Measurements from ENCODE around the gene ATP6V1B1.

ATP6V1B1 gene

DNA sequence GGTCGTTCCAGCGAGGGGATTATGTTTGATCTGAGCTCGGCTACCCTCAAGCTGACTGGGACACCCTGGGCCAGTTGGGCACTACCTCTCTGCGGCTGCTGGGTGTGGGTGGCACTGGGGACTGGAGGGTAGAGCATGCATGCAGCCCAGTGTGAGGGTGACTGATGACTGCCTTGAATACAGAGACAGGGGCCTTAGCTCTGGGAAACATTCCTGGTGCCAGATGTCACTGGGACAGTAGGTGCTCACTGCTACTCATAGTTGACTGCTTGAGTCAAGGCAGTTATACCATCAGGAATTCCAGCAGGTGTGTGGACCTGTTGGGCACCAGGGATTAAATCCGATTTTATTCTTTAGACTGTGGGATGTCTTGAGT, 33.6 kb upstream of the ATP6V1B1 start:
- no peak for DNase-seq

DNA sequence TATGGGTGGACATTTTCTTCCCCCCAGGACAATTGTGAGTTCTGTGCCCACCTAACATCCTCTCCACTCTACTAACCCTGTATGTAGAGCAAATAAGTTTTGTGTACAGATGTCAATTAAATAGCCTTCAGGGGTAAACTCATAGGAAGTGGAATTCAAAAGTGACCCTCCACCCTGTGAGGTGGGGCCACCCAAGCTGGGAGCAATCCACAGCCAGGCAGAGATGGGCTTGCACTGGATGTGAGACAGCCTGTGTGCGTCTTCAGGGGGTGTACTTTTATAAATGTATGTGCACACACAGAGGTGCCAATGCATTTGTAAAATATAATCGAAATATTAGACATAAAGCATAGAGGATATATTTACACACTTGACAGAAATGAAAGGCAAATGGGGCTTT, 33.1 kb upstream of the ATP6V1B1 start:
- no peak for DNase-seq

DNA sequence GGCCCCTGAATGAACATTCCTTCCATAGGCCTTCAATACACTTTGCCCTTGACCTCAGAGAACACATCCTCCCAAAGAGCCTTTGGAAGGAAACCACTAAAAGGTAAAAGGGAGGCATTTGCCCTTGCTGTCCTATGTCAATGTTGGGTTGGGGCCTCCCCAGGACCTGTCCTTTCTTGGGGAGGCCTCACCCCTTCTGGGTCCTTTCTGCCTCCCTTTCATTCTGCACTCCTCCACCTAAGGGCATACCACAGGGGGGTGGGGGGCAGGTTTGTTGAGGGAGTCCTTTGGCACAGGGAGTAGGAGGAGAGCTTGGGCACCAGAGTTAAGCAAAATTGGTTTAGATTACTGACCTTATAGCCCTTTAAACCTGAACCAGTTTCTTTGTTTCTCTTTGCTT, 32.5 kb upstream of the ATP6V1B1 start:
- DNase-seq = no peak

DNA sequence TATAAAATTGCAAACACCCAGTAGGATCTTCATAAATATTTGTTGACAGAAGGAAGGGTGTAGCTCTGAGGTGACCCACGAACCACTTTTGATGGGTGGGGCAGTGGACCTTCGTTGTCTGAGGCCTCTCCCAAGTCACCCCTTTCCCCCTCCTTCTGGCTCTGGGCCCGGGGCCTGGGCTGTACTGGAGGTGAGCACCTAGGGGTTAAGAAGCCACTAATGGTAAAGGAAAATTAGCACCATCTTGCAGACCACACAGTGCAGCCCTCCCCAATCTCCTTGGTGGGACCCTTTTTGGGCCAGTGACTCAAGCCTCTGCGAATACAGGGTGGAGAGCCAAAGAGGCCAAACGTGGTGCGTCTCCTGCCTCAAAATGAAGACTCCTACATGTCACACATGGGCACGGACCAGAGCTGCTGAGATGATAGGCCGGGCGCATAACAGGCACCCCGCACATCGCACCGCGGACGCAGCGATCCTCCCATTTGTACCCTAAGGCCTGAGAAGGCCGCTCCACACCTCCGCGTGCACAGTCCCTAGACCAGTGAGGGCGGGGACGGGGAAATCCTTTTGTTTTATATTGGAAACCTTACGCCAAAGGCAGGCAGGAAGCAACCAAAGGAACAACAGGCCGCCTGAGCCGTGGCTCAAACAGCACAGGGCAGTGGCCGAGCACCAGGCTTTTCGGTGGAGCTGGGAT, 31.9 kb upstream of the ATP6V1B1 start:
- DNase-seq = no peak

DNA sequence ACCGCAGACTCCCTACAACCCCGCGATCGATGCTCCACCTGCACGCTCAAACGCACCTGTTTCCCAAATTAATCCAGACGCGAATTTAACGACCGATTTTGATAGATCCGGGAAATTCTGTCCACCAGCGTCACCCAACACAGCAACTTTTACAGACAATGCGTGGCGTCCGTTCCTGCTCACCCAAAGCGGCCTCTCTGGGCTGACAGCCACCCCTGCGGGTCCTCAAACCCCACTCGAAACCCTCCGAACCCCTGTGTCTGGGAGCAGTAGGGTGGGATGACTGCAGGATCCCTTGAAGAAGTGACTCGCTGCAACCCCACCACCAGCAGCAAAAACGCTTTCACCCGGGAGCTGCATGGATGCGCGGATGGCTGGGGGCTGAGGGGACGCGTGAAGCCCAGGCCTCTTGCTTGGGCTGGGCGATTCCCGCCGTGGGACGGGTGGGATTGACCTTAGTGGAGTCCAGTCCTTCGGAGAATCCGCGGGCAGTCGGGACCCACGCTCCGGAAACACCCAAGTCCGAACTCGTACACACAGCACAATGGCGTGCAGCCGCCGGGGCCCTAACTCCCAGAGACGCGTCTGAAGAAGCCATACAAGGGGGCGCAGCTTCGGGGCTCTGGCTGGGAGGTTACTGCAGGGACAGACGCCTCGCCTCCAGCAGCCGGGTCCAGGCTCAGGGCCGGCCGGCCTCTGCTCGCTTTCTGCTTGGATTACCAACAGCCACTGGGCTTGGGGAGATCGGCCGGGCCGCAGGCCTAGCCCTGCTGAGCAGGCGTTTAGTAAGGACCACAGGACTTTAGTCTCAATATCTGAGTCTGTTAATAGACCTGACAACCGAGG, 31.1 kb upstream of the ATP6V1B1 start:
- no peak for DNase-seq

DNA sequence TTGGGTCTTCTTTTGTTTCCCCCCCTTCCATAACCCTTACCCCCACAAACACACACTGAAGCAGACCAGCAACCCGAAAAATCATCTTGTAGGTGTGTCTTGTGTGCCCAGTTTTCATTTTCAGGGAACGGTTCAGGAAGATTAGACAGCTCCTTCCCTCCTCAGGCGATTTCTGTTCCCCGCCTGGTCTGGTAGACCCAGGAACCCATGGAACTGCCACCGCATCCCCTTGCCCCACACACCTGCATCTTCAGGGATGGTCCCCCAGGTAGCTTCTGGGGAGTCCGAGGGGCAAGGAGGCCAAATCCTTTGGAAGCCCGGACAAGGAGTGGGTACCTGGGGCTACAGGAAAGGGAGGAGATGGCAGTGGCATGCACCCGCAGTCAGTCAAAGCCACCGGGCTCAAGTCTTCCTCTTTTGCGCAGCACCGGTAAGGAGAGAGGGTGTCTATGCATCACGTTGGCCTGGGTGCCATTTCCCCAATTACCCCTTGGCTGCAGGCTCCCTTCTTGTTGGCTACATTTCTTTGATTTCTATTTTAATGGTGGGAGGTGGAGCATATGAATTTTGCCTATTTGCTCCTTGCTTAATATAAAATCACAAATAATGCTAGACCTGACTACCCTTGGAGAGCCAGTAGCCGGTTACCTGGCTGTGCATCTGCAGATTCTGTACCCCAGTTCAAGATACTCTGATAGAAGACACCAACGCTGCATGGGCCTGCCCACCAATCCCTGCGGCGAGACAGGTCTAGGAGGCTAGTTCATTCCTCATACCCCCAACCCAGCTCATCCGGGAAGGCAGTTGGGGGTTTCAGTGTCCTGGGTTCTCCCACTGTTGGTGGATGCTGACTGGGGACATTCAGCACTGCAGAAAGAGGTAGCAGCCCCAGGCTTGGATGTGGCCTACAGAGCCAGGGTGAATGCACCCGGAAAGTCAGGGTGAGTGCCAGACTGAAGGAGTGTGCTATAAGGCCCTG, 30.0 kb upstream of the ATP6V1B1 start:
- DNase-seq = no peak

DNA sequence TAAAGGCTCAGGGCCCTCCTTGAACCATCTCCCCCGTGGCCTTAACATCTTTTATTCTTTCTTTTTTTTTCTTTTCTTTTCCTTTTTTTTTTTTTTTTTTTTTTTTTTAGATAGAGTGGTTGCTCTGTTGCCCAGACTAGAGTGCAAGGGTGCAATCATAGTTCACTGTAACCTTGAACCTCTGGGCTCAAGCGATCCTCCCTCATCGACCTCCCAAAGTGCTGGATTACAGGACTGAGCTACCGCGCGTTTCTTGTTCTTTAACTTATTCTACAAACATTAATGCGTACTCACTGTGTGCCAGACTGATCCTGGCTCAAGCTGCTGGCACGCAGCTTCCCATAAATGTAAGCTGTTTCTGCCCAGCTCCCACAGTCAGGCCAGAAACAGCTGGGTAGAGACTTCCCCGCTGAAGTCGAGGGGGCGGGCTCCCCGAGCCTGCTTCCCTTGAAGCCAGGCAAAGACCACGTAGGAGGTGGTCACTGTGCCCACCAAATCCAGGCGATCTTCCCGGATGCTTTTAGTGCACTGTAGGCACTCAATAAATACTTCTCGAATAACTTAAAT, 29.2 kb upstream of the ATP6V1B1 start:
- DNase-seq = no peak

DNA sequence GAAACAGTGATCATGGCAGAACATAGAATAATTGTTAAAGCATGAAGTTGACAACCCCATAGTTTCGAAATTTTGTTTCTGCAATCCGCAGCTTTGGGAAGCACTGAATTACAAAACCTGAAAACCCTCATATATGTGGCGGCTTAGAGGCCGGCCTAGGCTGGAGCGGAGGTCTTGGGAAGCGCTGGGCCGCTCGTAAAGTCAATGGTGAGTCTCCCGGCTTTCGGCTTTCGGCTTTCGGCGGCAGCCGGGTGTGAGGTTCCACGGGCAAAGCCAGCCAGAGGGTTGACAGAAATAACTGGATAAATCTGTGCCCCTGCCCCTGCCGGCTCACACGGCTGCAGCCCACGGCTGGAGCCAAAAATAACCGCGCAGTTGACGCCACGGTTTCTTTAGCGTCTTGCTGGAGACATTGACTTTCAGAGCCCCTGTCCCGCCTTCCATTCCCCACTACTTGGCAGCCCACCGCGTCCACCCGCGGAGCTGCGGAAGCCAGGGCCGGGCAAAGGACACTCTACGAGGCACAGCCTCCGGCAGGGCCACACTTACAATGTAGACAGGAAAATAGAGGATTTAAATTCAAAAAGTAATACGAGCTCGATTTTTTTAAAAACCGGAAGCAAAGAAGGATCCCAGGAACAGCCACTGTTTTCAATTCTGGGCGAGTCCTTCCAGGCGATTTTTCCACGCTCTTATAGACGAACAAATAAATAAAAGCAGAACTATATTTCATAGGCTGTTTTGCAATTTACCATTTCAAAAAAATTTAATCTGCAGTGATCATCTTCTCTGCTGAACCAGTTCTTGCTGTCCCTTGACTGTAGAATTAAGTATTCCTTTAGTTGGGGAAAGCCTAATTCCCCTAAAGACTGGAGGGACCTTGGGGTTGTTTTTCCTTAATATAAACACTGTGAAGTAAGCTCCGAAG, 28.3 kb upstream of the ATP6V1B1 start:
- no peak for DNase-seq

DNA sequence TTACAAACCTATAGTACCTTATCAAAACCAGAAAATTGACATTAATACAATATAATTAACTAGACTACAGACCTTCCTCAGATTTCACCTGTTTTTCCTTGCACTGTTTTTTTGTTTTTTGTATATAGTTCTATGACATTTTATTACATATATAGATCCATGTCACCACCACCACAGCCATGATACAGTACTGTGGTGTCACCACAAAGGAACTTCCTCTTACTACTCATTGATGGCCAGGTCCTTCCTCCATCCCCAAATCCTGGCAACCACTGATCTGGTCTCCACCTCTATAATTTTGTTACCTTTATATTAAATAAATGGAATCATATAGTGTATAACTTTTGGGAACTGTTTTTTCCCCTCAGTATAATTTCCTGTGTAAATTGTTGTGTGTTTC, 19.4 kb upstream of the ATP6V1B1 start:
- no peak for DNase-seq

DNA sequence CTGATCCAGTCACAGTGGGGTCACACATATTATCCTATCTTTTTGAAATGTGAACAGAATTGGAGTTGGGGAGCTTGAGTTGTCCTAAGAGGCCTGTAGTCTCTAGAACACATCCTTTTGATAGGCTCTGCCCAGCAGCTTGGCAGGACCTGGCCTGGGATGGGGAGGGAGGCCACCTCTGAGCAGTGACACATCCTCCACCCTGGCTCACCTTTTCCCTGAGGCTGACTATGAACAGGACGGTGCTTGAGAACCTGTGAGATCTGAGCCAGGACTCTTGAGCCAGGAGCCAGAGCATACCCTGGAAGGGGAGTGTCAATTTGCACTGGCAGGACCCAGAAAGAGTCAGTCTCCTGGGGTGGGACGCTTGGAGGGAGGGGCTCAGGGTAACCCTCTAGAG, 17.7 kb upstream of the ATP6V1B1 start:
- DNase-seq = no peak

DNA sequence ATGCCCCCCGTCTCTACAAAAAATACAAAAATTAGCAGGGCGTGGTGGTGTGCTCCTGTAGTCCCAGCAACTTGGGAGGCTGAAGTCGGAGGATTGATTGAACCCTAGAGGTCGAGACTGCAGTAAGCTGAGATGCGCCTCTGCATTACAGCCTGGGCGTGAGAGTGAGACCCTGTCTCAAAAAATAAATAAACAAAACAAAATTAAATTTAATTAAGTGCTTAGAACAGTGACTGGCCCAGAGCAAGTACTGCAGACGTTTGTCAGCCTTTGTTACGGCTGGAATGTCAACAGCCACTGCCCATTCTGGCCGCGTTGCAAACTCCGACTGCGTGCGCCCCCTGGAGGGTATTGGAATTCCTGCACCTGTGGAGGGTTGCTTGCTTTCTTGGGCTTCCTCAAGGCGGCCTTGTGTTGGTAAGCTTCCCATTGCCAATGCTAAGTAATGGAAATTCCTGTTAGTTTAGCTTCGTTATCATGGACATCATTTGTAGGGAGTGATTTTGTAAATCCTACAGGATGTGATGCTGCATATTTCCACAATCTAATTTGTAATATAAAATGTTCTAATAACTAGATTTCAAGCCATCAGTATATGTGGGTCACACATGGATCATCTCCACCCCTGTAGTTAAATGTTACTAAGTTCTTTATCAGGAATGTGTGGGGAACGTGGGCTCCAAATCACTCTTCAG, 15.9 kb upstream of the ATP6V1B1 start:
- peak; percentile 42 for DNase-seq

DNA sequence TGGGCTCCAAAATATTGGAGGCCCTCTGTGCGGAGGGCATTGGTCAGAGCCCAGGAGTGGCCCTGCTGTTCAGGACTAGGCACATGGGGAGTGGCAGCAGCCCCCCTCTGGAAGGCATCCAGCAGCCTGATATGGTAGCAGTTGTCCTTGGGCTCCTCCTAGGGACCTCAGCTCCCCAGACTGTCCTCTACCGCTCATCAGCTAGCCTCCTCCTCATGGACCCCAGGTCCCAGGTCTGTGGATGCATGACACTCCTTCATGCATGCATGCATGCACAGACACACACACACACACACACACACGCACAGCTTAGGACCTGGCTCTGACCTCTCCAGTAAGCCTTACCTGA, 15.4 kb upstream of the ATP6V1B1 start:
- no peak for DNase-seq

DNA sequence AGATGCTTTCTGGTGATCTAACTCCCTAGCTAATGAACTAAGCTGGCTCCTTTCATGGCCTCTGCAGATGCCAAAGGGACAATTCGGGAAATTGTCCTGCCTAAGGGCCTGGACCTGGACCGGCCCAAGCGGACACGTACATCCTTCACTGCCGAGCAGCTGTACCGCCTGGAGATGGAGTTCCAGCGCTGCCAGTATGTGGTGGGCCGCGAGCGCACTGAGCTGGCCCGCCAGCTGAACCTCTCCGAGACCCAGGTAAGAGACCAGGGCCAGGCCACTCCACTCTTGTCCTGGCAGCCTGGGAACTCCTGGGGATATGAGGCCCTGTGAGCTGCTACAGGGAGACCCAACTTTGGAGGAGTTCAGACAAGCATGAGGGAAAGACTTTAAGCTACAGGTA, 14.7 kb upstream of the ATP6V1B1 start:
- DNase-seq = no peak

DNA sequence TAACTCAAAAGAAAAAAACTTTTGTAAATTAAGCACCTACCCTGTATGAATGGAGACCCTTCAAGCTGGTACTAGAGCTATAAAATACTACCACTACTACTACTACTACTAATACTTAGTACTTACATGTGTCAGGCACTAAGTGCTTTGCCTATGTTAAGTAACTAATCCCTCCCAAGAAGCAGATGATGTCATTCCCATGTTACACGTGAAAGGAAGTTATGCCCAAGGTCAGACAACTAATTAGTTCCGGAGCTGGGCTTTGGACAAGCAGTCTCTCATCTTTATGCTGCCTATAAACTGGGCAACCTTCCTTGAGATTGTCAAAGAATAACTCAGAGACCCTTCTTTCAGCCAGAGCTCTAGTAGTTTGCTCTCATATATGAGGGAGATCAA, 13.9 kb upstream of the ATP6V1B1 start:
- no peak for DNase-seq

DNA sequence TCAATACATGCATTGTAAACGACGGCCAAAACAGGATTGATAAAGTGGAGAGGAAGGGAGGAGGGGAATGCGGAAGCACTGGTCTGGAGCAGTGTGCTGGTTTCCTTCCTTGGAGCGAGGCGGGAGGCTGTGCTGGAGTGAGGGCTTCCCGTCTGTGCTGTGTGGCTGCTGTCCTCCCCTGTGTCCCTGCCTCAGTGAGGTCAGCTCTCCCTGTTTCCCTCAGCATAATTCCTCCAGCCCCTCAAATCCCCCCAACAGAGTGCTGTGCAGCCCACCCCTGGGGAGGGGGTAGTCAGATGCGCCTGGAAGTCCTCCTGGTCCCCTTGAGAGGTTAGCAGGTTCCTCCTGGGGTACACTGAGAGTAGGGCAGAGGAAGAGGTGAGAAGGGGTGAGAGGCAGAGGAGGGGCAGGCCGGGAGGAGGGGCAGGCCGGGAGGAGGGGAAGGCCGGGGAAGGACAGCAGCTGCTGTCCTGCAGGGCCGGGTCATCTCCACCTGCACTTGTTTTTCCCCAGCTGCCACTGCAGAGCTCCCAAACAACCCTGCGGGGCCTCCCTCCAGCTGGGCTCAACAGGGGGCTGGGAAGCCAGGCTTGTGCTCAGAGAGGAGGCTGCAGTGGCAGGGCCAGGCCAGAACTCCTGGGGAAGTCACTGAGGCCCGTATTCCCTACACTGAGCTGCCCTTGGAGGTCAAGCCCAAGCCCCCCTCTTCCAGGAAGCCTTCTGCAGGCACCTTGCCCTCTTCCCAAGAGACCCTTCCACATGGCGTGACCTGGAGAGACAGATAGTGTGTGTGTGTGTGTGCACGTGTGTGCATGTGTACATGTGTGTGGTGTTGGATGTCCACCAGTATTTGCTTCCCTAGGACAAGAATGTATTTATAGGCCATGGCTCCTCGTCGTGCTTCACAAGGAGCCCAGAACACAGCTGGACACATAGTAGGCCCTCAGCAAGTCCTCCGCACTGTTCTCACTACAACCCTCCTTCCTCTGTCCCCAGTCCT, 13.2 kb upstream of the ATP6V1B1 start:
- DNase-seq = peak; percentile 73

DNA sequence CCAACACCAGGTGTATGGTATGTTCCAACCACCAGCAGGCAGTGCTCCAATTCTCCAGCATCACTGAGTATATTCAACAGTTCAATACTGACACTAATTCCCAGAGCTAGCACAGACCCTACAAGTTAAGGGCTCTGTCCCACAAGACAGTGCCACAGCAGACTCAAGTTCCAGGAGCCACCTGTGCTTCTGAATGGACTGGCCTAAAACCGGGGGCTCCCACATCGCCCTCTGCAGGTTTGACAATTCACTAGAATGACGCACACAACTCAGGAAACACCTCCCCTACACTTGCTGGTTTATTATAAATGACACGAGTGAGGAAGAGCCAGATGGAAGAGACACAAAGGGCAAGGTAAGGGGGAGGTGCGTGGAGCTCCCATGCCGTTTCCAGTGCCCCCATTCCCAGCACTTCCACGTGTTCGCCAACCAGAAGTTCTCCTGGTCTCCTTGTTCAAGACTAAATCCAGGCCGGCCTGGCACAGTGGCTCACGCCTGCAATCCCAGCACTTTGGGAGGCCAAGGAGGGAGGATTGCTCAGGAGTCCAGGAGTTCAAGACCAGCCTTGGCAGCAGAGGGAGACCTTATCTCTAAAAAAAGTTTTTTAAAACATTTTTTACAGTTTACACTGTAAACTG, 12.2 kb upstream of the ATP6V1B1 start:
- no peak for DNase-seq

DNA sequence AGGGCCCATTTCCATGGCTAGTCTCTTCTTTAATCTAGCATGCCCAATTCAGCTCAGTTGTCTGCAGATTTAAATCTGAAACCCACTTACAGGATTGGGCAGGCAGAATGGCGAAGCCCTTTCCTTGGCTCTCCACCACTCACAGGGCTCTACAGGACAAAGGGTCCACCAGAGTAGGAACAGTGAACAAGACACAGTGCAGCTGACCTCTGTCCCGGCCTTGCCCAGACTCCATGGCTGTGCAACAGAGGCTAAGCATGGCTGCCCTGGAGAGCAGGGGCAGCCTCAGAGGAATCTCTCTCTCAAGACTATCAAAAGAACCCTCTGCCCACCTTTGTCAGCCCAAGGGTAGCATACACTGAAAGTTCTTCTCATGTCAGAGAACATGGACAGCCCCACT, 9.7 kb upstream of the ATP6V1B1 start:
- DNase-seq = no peak

DNA sequence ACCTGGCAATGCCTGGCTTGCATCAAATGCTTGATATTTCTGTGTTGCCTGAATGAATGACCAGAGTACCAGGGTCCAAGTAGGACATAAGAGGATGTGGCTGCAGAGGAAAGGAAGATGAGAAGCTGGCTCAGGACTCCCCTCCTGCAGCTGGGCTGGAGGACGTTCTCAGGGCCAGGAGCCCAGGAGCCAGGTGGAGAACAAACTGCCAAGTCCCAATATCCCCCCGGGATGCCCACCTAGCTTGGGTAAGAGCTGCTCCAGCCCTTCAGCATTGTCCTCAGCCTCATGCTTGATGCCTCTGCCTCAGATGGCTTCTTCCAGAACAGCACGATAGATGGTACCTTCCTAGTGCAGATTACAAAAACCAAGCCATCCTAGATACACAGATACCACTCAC, 8.6 kb upstream of the ATP6V1B1 start:
- DNase-seq = no peak

DNA sequence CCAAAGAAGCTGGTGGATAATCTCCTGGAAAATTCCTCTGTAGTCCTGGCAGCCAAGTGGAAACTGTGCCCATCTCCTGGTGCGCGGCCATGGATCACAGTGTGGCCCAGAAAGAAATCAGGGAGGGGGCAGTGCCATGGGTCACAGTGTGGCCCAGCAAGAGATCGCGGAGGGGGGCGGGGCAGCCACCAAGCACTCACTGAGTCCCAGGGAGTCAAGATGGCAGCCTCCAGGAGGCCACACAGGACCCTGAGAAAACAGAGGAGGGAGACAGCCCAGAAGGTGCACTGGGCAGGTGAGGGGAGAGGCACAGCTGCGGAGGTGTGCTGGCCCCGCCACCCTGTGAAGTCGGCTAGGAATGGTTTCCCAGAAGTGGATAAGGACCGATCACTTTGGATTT, 8.1 kb upstream of the ATP6V1B1 start:
- no peak for DNase-seq

DNA sequence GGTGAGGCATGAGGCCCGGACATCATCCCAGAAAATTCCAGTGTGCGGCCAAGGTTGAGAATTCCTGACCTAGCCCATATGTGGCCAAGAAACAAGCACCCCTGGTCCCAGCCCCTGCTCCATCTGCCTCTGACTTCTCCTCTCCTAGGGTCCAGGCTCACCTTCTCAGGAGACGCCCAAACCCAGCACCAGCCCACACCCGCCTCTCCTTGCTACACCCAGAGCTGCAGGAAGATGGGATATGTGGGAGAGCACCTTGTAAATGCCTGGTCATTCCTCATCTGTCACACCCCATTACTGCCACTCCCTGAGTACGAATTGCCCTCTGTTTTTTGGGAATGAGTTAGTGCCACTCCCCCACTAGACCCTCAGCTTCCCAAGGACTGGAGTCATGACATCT, 7.3 kb upstream of the ATP6V1B1 start:
- DNase-seq = no peak

All from DMS 273 treated with DMSO at 0.1 percent for 48 hours (cell line).